HepG2 (cell line): ENCODE results near the gene EDN2.

Experiments used
- CC2D1A ChIP-seq: sonication (generic); formaldehyde crosslinking; IDR thresholded peaks from 2 replicates; pipeline ENCODE4 v1.8.1; 2023; ENCODE audit warnings: mild to moderate bottlenecking, missing genetic modification reagents
- HOXA9 ChIP-seq: sonication (generic); formaldehyde crosslinking; IDR thresholded peaks from 2 replicates; pipeline ENCODE4 v1.8.1; 2022; ENCODE audit warnings: missing genetic modification reagents, mild to moderate bottlenecking, moderate library complexity, borderline replicate concordance
- HOXD1 ChIP-seq: sonication (generic); formaldehyde crosslinking; IDR thresholded peaks from 2 replicates; pipeline ENCODE4 v1.5.0; 2020; ENCODE audit warnings: missing genetic modification reagents
- JUND ChIP-seq: sonication (generic); formaldehyde crosslinking; IDR thresholded peaks from 2 replicates; pipeline ENCODE4 v1.8.0; 2022; ENCODE audit warnings: mild to moderate bottlenecking, missing genetic modification reagents
- SMC3 ChIP-seq: IDR thresholded peaks from 2 replicates; pipeline ENCODE4 v1.6.1; 2011; ENCODE audit warnings: low read length, improper control_type of control experiment
- TCF12 ChIP-seq, 2 experiments: fragments of 450-650 bp in 1 of 2; sonication (generic) in 1 of 2; formaldehyde crosslinking in 1 of 2; IDR thresholded peaks; 2 replicates each; pipeline versions ENCODE4 v1.6.1 to v1.8.0; 2017 to 2022; ENCODE audit warnings: antibody characterized with exemption in 1 of 2, mild to moderate bottlenecking in 1 of 2, missing genetic modification reagents in 1 of 2, moderate library complexity in 1 of 2
- ZBTB7A ChIP-seq: sonication (generic); formaldehyde crosslinking; IDR thresholded peaks from 2 replicates; pipeline ENCODE4 v1.8.0; 2022; ENCODE audit warnings: mild to moderate bottlenecking, missing genetic modification reagents
- ZNF660 ChIP-seq: sonication (generic); formaldehyde crosslinking; IDR thresholded peaks from 2 replicates; pipeline ENCODE4 v1.5.1; 2020; ENCODE audit warnings: mild to moderate bottlenecking, low read depth, missing genetic modification reagents, borderline replicate concordance
- TF ChIP-seq, protein P1 (sequence below): sonication (generic); formaldehyde crosslinking; IDR thresholded peaks from 2 replicates; pipeline ENCODE4 v1.5.1; 2020; ENCODE audit warnings: mild to moderate bottlenecking, missing genetic modification reagents, moderate library complexity

DNA sequence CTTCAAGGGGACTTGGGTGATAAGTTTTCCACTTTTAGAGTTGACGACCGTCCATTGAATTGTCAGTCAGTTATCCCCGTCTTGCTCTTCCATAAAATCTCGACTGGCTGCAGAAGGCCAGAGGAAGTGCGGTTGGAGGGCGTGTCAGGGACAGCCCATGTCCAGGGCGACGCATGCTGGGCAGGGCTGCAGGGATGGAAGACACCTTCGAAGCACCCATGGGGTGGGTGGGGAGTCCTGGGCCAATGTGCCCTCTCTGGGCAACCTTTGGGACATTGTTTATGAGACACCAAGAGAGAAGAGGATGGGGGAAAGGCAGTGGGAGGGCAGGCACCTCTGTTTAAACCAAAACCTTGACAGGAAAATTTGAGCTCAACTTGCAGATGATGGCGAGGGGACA lies 38.6 kb upstream of the EDN2 start:
- no peak for TF ChIP-seq TCF12 (IDR thresholded peaks at IDR 0.05)
- TF ChIP-seq TCF12 (CRISPR knock-in tag; IDR thresholded peaks at IDR 0.05), result no peak
- TF ChIP-seq, protein P1, sequence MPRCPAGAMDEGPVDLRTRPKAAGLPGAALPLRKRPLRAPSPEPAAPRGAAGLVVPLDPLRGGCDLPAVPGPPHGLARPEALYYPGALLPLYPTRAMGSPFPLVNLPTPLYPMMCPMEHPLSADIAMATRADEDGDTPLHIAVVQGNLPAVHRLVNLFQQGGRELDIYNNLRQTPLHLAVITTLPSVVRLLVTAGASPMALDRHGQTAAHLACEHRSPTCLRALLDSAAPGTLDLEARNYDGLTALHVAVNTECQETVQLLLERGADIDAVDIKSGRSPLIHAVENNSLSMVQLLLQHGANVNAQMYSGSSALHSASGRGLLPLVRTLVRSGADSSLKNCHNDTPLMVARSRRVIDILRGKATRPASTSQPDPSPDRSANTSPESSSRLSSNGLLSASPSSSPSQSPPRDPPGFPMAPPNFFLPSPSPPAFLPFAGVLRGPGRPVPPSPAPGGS, result no peak
- TF ChIP-seq CC2D1A (CRISPR knock-in tag), result no peak
- no peak for TF ChIP-seq SMC3
- no peak for TF ChIP-seq HOXD1 (CRISPR knock-in tag)
- TF ChIP-seq ZNF660, result no peak
- no peak for TF ChIP-seq JUND
- no peak for TF ChIP-seq ZBTB7A (CRISPR knock-in tag)
- no peak for TF ChIP-seq HOXA9 (CRISPR knock-in tag)
